SW480 (cell line): ENCODE results near the gene SLC26A5.

Experiments used
- DNase-seq: peaks from one replicate; pipeline ENCODE4 v3.0.0-alpha.2; 2016; ENCODE audit warnings: low spot score

The SLC26A5 gene

GRCh38 chr7:103346396-103346795, 99.6 kb downstream of the SLC26A5 start:
- DNase-seq: no peak

GRCh38 chr7:103344453-103345149, 101.4 kb downstream of the SLC26A5 start, which contains the start of gene DNAJC2:
TSS of gene DNAJC2 (minus strand) at chr7:103344767. CDS start at chr7:103344622, 145 bp downstream.
- peak; percentile 98 for DNase-seq

- DNase-seq: peak; percentile 53
Observed at GRCh38 chr7:103343758-103344452, 102.1 kb downstream of the SLC26A5 start.

DNA sequence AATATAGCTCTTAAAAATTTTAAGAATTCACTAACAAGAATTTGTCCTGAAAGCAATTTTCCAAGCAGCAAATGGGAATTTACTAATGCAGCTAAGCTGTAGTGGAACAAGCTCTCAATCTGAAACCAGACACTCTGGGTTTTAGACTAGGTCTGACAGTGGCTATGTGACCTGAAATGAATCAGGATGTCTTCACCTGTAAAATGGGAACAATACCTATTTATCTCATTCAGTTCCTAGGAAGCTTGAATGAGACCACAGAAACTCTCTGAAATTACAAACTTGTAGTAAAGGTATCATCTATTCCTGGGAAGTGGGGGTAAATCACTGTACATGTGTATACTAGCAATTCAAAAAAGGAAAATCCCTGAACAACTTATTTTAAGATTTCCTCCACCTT, 102.7 kb downstream of the SLC26A5 start:
- DNase-seq: no peak

GRCh38 chr7:103341466-103341865, 104.5 kb downstream of the SLC26A5 start:
- no peak for DNase-seq

GRCh38 chr7:103338864-103339263, 107.1 kb downstream of the SLC26A5 start:
- DNase-seq: no peak

DNA sequence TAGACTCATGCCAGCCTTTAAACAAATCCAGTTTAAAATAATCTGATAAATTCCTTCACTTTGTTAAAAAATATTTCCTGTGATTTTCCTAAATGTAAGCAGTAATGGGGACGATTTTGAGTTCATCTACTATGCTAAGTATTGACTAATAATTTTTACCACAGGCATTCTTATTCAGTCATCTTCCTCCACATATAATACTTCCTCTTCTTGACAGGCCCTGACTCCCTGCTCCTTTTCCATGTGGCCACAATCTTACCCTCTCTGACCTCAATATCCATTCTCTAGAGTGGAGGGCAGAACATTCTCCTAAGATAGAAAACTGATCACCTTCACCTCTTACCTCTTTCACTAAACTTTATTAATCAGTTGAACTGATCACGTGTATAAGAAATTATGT, 109.2 kb downstream of the SLC26A5 start:
- DNase-seq: no peak

DNA sequence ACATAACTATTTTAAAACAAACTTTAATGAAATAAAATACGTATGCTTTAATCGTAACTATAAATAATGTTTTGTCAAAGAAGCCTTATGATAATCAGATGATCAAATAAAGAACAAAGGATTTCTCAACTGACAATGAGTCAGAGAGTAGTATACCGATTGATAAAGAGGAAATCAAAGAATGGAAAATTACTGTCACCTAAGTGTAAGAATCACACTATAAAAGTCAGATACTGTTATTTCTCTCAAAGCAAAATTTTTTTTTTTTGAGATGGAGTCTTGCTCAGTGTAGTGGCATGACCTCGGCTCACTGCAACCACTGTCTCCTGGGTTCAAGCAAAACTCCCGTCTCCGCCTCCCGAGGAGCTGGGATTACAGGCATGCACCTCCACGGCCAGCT, 120.3 kb downstream of the SLC26A5 start:
- no peak for DNase-seq
